Measurements from ENCODE around the gene SCARF2. TPM values are rescaled to one million over a fixed set of nuclear protein-coding genes. Genes with fewer than 3 reads are reported as not detected.

The SCARF2 gene
- total and polyA plus RNA-seq, 2 experiments from 2014 or later, result 1.8 to 16.6 TPM

- TF ChIP-seq, protein P1, sequence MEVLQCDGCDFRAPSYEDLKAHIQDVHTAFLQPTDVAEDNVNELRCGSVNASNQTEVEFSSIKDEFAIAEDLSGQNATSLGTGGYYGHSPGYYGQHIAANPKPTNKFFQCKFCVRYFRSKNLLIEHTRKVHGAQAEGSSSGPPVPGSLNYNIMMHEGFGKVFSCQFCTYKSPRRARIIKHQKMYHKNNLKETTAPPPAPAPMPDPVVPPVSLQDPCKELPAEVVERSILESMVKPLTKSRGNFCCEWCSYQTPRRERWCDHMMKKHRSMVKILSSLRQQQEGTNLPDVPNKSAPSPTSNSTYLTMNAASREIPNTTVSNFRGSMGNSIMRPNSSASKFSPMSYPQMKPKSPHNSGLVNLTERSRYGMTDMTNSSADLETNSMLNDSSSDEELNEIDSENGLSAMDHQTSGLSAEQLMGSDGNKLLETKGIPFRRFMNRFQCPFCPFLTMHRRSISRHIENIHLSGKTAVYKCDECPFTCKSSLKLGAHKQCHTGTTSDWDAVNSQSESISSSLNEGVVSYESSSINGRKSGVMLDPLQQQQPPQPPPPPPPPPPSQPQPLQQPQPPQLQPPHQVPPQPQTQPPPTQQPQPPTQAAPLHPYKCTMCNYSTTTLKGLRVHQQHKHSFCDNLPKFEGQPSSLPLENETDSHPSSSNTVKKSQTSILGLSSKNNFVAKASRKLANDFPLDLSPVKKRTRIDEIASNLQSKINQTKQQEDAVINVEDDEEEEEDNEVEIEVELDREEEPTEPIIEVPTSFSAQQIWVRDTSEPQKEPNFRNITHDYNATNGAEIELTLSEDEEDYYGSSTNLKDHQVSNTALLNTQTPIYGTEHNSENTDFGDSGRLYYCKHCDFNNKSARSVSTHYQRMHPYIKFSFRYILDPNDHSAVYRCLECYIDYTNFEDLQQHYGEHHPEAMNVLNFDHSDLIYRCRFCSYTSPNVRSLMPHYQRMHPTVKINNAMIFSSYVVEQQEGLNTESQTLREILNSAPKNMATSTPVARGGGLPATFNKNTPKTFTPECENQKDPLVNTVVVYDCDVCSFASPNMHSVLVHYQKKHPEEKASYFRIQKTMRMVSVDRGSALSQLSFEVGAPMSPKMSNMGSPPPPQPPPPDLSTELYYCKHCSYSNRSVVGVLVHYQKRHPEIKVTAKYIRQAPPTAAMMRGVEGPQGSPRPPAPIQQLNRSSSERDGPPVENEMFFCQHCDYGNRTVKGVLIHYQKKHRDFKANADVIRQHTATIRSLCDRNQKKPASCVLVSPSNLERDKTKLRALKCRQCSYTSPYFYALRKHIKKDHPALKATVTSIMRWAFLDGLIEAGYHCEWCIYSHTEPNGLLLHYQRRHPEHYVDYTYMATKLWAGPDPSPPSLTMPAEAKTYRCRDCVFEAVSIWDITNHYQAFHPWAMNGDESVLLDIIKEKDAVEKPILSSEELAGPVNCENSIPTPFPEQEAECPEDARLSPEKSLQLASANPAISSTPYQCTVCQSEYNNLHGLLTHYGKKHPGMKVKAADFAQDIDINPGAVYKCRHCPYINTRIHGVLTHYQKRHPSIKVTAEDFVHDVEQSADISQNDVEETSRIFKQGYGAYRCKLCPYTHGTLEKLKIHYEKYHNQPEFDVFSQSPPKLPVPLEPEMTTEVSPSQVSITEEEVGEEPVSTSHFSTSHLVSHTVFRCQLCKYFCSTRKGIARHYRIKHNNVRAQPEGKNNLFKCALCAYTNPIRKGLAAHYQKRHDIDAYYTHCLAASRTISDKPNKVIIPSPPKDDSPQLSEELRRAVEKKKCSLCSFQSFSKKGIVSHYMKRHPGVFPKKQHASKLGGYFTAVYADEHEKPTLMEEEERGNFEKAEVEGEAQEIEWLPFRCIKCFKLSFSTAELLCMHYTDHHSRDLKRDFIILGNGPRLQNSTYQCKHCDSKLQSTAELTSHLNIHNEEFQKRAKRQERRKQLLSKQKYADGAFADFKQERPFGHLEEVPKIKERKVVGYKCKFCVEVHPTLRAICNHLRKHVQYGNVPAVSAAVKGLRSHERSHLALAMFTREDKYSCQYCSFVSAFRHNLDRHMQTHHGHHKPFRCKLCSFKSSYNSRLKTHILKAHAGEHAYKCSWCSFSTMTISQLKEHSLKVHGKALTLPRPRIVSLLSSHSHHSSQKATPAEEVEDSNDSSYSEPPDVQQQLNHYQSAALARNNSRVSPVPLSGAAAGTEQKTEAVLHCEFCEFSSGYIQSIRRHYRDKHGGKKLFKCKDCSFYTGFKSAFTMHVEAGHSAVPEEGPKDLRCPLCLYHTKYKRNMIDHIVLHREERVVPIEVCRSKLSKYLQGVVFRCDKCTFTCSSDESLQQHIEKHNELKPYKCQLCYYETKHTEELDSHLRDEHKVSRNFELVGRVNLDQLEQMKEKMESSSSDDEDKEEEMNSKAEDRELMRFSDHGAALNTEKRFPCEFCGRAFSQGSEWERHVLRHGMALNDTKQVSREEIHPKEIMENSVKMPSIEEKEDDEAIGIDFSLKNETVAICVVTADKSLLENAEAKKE (CRISPR knock-in tag; IDR thresholded peaks at IDR 0.05), result no peak
- TF ChIP-seq EZH2 (IDR thresholded peaks at IDR 0.05; ENCODE audit: low read depth, unreplicated experiment), result no peak
These were observed 28.7 kb downstream of the SCARF2 start (continued) for GRCh38 chr22:20408891-20409290.

GRCh38 chr22:20407829-20408228, 29.8 kb downstream of the SCARF2 start:
- H3K4me2 ChIP-seq, result no peak overlapping the region
- H2AFZ ChIP-seq, result no peak overlapping the region
- no peak overlapping the region for H3K27ac ChIP-seq (ENCODE audit: low read depth)
- H3K4me3 Mint-ChIP-seq, result no peak overlapping the region
- no peaks in the 10 kb centered on the region for H3K9me2 ChIP-seq (ENCODE audit: insufficient read depth)
- H3K9me3 Mint-ChIP-seq, result no peaks in the 10 kb centered on the region; the same call in 2 of the 3 replicates
- H3K4me1 Mint-ChIP-seq, result peaks cover 6% of the 10 kb centered on the region
- no peaks in the 10 kb centered on the region; the same call in 1 of the 2 replicates for H3K36me3 ChIP-seq (ENCODE audit: insufficient read depth)
- H3K36me3 Mint-ChIP-seq (ENCODE audit: low read depth), result peaks cover 44% of the 10 kb centered on the region
- H3K79me2 ChIP-seq (replicated peaks; ENCODE audit: insufficient read depth), result no peaks in the 10 kb centered on the region
- no peak overlapping the region for H3K27ac Mint-ChIP-seq
- peaks cover 2% of the 10 kb centered on the region for H3K27me3 Mint-ChIP-seq (ENCODE audit: insufficient read depth, low read depth, poor library complexity)
- DNase-seq (ENCODE audit: low spot score) (no peak), ATAC-seq (no peak)
- H4K20me1 ChIP-seq (replicated peaks; ENCODE audit: insufficient read depth), result no peaks in the 10 kb centered on the region; the same call in 1 of the 2 replicates
- H3K4me3 ChIP-seq, result no peak overlapping the region
- no peaks in the 10 kb centered on the region for H3K4me1 ChIP-seq (ENCODE audit: insufficient read depth)
- H3K27me3 ChIP-seq (ENCODE audit: insufficient read depth), result no peaks in the 10 kb centered on the region
- no peaks in the 10 kb centered on the region for H3F3A ChIP-seq (replicated peaks; ENCODE audit: low read depth)
- no peak for TF ChIP-seq EZH2 (IDR thresholded peaks at IDR 0.05; ENCODE audit: low read depth, unreplicated experiment)
- TF ChIP-seq, protein P1 (CRISPR knock-in tag; IDR thresholded peaks at IDR 0.05), result no peak
- no peak for TF ChIP-seq JUNB (IDR thresholded peaks at IDR 0.05; ENCODE audit: unreplicated experiment)
- no peak for TF ChIP-seq EZH2phosphoT487 (IDR thresholded peaks at IDR 0.05; ENCODE audit: unreplicated experiment)
- no peak for TF ChIP-seq ZNF331 (CRISPR knock-in tag; IDR thresholded peaks at IDR 0.05; ENCODE audit: low read depth)
- TF ChIP-seq ETS1 (IDR thresholded peaks at IDR 0.05), result no peak
- TF ChIP-seq POLR2AphosphoS5 (IDR thresholded peaks at IDR 0.05; ENCODE audit: low read depth), result no peak

Data from GM23338 (cell line).